Caco-2 (cell line): ENCODE data around the gene NUDC. TPM values are rescaled to one million over a fixed set of nuclear protein-coding genes. Genes with fewer than 3 reads are reported as not detected.

Experiments used
- BruUV-seq: library from RNA; stranded (reverse); fragments of 400-500 nt; replicated peaks from 2 replicates; lab custom pipeline; 2021; lab: Mats Ljungman, UMichigan
- CTCF ChIA-PET: fragments of 300-600 bp; sonication (Branson Sonifier 250); formaldehyde crosslinking; loops from one replicate; lab custom pipeline; 2022; ENCODE audit warnings: antibody characterized with exemption; lab: Charles Lee
- POLR2A ChIA-PET: fragments of 300-600 bp; sonication (Branson Sonifier 250); formaldehyde crosslinking; loops from one replicate; lab custom pipeline; 2022; ENCODE audit warnings: antibody characterized with exemption; lab: Charles Lee
- DNase-seq, 2 experiments: peaks; one replicate each; pipeline versions ENCODE4 v3.0.0 to v3.0.0-alpha.2; 2020 to 2022
- H3K27me3 ChIP-seq: replicated peaks from 2 replicates; pipeline ENCODE4 v1.6.0; 2011; ENCODE audit warnings: low read length; ENCODE audit not compliant: control insufficient read depth, insufficient read depth
- H3K36me3 ChIP-seq: 2 replicates; pipeline ENCODE4 v1.5.1; 2011; ENCODE audit warnings: low read length; ENCODE audit not compliant: control insufficient read depth, insufficient read depth
- H3K4me1 ChIP-seq: fragments of 250-450 bp; sonication (Bioruptor Pico); 2 replicates; pipeline ENCODE4 v1.5.1; 2020; ENCODE audit warnings: mild to moderate bottlenecking
- H3K4me3 ChIP-seq: 2 replicates; pipeline ENCODE4 v1.5.1; 2011; ENCODE audit warnings: low read depth, mild to moderate bottlenecking, control low read depth, low read length
- H3K9me3 ChIP-seq: fragments of 250-450 bp; sonication (Bioruptor Pico); 2 replicates; pipeline ENCODE4 v1.5.1; 2020; ENCODE audit warnings: mild to moderate bottlenecking, moderate library complexity
- H3K27ac Mint-ChIP-seq: one replicate; pipeline ENCODE4 v1.8.0; 2022; ENCODE audit warnings: mixed read lengths; ENCODE audit not compliant: unreplicated experiment
- H3K27me3 Mint-ChIP-seq: one replicate; pipeline ENCODE4 v1.8.0; 2022; ENCODE audit warnings: mixed read lengths; ENCODE audit not compliant: insufficient read depth, unreplicated experiment
- H3K36me3 Mint-ChIP-seq: one replicate; pipeline ENCODE4 v1.8.0; 2022; ENCODE audit warnings: mild to moderate bottlenecking, mixed read lengths; ENCODE audit not compliant: insufficient read depth, unreplicated experiment
- H3K4me1 Mint-ChIP-seq: one replicate; pipeline ENCODE4 v1.8.0; 2022; ENCODE audit warnings: low read depth, mixed read lengths; ENCODE audit not compliant: unreplicated experiment
- H3K4me3 Mint-ChIP-seq: one replicate; pipeline ENCODE4 v1.8.0; 2022; ENCODE audit warnings: mild to moderate bottlenecking, moderate library complexity, mixed read lengths; ENCODE audit not compliant: unreplicated experiment
- H3K9me3 Mint-ChIP-seq: one replicate; pipeline ENCODE4 v1.8.0; 2022; ENCODE audit warnings: mixed read lengths; ENCODE audit not compliant: unreplicated experiment
- intact Hi-C: fragments of 100-400 bp; cut with micrococcal nuclease; formaldehyde crosslinking; loops from one replicate; pipeline ENCODE4 v1.10.0; 2022; ENCODE audit not compliant: unreplicated experiment
- total RNA-seq: library from RNA; stranded (reverse); gene quantifications from 2 replicates; pipeline ENCODE4 v1.2.3, GENCODE V29; 2022
- TF ChIP-seq, protein P1 (sequence below), 2 experiments: fragments of 200-600 bp in 1 of 2; IDR thresholded peaks; 1 replicate in 1 of 2; 2 replicates in 1 of 2; pipeline versions ENCODE4 v1.5.1 to v1.8.0; 2011 to 2022; ENCODE audit warnings: antibody characterized with exemption in 1 of 2, control low read depth in 1 of 2, inconsistent platforms in 1 of 2, low read depth in 1 of 2, low read length in 1 of 2, mild to moderate bottlenecking in 1 of 2, moderate library complexity in 1 of 2; ENCODE audit not compliant: insufficient read depth in 1 of 2, severe bottlenecking in 1 of 2, unreplicated experiment in 1 of 2

Gene NUDC
- total RNA-seq, 1 experiment from 2014 or later: 81.3 TPM

DNA sequence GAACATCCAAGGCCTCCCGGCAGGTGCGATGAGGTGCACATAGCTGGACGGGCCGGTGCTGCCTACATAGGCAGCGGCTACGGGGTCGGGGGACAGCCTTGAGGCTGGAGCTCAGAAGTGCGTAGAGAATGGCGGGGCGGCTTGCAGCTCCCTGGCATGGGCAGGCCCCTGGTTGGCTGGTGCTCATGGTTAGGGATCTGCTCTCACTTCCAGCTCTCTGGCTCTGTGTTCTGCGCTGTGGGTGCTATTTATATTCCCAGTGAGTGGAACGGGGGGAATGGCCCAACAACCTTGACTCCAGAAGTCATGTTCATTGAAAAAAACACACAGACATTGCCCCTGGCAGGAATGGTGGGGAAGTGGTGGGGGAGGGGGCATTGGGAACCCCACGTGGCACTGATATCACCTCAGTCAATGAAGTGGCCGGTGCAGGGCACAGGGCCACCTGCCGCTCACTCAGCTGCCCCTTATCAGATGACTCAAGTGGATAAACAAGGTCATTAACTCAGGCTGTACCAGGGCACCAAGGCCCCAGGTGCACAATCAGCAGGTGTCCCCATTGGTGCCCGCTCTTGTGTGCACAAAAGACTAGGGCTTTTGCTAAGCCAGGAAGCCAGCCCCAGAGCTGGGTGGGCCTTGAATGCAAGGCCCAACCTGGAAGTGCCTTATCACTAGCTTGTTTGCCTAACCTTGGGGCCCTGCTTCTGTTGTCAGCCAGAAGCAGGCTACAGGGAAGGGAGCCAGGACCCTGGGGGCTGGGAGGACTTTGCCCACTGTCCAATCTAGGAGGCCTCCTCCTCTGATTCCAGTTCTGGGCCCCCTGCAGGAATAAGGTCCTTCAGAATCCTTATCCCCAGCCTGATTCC lies 7.6 kb upstream of the NUDC start, which contains the start of gene NR0B2:
TSS of gene NR0B2 (minus strand) at position 222 of the 866 bp plus-strand sequence. CDS start at position 187, 35 bp downstream.
- Mint-ChIP-seq H3K4me3 (no peak within 1 kb of the TSS), H3K27ac (peak within 1 kb of the TSS; percentile 25), H3K36me3 (no peaks in the 10 kb centered on the region), H3K9me3 (no peaks in the 10 kb centered on the region), H3K4me1 (peaks cover 15% of the 10 kb centered on the region), H3K27me3 (no peaks in the 10 kb centered on the region)
- Histone ChIP-seq H3K27me3 (no peaks in the 10 kb centered on the region), H3K4me3 (no peak within 1 kb of the TSS), H3K9me3 (no peaks in the 10 kb centered on the region), H3K4me1 (peaks cover 37% of the 10 kb centered on the region), H3K36me3 (no peaks in the 10 kb centered on the region; the same call in 1 of the 2 replicates)
- ChIA-PET POLR2A (interaction anchor here (0.6 to 1.3 kb wide), 7 partner anchors 14 to 227 kb away, joined by 3 to 21 read pairs (median 3); partner anchors contain the start of genes GPATCH3, GPN2 and TRNP1), CTCF (interaction anchor here (0.7 to 1.3 kb wide), 7 partner anchors 10 to 419 kb away, joined by 3 to 9 read pairs (median 3); partner anchors contain the start of genes GPATCH3 and GPN2)
- intact Hi-C loops: loop anchor here (1.0 kb wide), 2 partner anchors 14 to 24 kb away; partner anchors contain the start of genes GPATCH3 and GPN2
- DNase-seq: peak; percentile 83 to 93
- no TSS peak for BruUV-seq
- TF ChIP-seq, protein P1, sequence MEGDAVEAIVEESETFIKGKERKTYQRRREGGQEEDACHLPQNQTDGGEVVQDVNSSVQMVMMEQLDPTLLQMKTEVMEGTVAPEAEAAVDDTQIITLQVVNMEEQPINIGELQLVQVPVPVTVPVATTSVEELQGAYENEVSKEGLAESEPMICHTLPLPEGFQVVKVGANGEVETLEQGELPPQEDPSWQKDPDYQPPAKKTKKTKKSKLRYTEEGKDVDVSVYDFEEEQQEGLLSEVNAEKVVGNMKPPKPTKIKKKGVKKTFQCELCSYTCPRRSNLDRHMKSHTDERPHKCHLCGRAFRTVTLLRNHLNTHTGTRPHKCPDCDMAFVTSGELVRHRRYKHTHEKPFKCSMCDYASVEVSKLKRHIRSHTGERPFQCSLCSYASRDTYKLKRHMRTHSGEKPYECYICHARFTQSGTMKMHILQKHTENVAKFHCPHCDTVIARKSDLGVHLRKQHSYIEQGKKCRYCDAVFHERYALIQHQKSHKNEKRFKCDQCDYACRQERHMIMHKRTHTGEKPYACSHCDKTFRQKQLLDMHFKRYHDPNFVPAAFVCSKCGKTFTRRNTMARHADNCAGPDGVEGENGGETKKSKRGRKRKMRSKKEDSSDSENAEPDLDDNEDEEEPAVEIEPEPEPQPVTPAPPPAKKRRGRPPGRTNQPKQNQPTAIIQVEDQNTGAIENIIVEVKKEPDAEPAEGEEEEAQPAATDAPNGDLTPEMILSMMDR (IDR thresholded peaks at IDR 0.05; ENCODE audit: insufficient read depth in 1 of 2, low read depth in 1 of 2, low read length in 1 of 2, severe bottlenecking in 1 of 2, unreplicated experiment in 1 of 2): no peak

DNA sequence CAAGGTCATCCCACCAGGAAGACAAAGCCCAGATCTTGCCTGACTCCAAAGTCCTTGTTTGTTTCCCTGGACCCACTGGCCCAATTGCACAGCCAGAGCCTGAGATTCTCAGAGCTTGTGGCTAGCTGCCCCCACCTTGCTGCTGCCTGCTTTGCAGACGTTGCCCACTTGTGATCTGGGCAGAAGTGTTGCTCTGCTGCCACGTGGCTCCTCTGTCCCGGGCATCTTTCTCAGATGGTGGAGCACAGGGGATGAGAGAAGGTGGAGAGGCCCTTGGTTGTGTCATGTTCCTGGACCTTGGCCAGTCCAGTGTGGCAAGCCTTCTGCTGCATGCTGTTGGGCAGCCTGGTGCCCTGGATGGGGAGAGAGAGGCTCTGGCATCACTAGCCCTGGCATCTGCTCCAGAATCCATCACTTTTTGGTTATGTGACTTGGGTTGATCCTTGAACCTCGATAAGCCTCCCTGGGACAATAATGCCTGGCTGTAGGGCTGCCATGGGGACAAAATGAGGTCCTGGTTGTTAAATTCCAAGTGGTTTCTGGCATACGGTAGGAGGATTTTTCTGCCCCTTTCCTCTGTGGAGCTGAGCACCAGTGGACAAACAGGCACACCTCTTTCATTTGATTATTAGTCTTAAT lies 6.2 kb upstream of the NUDC start:
- intact Hi-C loops: no loop called here
- no peaks in the 10 kb centered on the region for H3K36me3 Mint-ChIP-seq
- no TSS peak for BruUV-seq
- TF ChIP-seq, protein P1 (IDR thresholded peaks at IDR 0.05; ENCODE audit: insufficient read depth in 1 of 2, low read depth in 1 of 2, low read length in 1 of 2, severe bottlenecking in 1 of 2, unreplicated experiment in 1 of 2): no peak
- no peak for DNase-seq
- H3K36me3 ChIP-seq: no peaks in the 10 kb centered on the region; the same call in 1 of the 2 replicates
- no peak overlapping the region for H3K27ac Mint-ChIP-seq
- no peak overlapping the region for H3K4me3 Mint-ChIP-seq
- no peaks in the 10 kb centered on the region for H3K9me3 Mint-ChIP-seq
- peaks cover 34% of the 10 kb centered on the region for H3K4me1 ChIP-seq
- ChIA-PET POLR2A (interaction anchor here (1.3 kb wide), 1 partner anchor 50 kb away, joined by 6 read pairs; no protein-coding TSS in a partner anchor), CTCF (no interaction called here)
- no peaks in the 10 kb centered on the region for H3K27me3 Mint-ChIP-seq
- H3K4me1 Mint-ChIP-seq: peaks cover 8% of the 10 kb centered on the region
- no peaks in the 10 kb centered on the region for H3K9me3 ChIP-seq
- H3K4me3 ChIP-seq: no peak overlapping the region
- H3K27me3 ChIP-seq: no peaks in the 10 kb centered on the region

DNA sequence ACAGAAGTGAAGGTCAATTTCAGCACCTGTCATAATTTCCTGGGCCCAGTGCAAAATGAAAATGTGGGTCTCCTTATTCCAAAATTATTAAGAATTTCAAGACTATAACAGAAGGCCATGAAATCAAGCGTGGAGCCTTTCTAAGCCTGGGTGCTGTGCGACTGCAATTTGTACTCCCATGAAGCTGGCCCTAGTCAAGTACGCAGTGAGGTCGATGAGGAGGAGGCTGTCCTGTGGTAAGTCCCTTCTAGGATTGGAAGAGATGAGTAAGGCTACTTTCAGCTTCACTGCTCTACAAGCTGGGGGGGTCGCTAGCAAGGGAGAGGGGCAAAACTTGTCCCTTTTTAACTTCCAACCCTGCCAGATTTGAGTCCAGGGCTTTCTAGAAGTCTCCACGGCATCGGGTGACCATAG lies 410 bp upstream of the NUDC start:
- Mint-ChIP-seq H3K4me1 (peaks cover 7% of the 10 kb centered on the region), H3K36me3 (peaks cover 30% of the 10 kb centered on the region), H3K27me3 (no peaks in the 10 kb centered on the region), H3K27ac (peak overlapping the region; percentile 82), H3K9me3 (no peaks in the 10 kb centered on the region), H3K4me3 (peak overlapping the region; percentile 97)
- intact Hi-C loops: no loop called here
- Histone ChIP-seq H3K27me3 (no peaks in the 10 kb centered on the region), H3K4me1 (peaks cover 12% of the 10 kb centered on the region), H3K4me3 (peak overlapping the region; percentile 29), H3K9me3 (no peaks in the 10 kb centered on the region), H3K36me3 (peaks cover 2% of the 10 kb centered on the region; the same call in 1 of the 2 replicates)
- TF ChIP-seq, protein P1 (IDR thresholded peaks at IDR 0.05; ENCODE audit: insufficient read depth in 1 of 2, low read depth in 1 of 2, low read length in 1 of 2, severe bottlenecking in 1 of 2, unreplicated experiment in 1 of 2): no peak
- CTCF ChIA-PET: interaction anchor here (1.2 kb wide), 1 partner anchor 31 kb away, joined by 3 read pairs; the partner anchor contains the start of gene GPN2
- DNase-seq: no peak
- no TSS peak for BruUV-seq
- POLR2A ChIA-PET: interaction anchor here (0.6 to 1.8 kb wide), 2 partner anchors 21 to 683 kb away, joined by 5 to 7 read pairs; partner anchors contain the start of genes AHDC1 and GPATCH3
